HCT116 (cell line): ENCODE results near the gene C4orf51. TPM values are rescaled to one million over a fixed set of nuclear protein-coding genes. Genes with fewer than 3 reads are reported as not detected.

Source experiments
- ATAC-seq: fragments of 200-7000 bp; cut with Tn5 transposase; 2 replicates; pipeline ENCODE4 v1.9.1; 2020; ENCODE audit warnings: mild to moderate bottlenecking, moderate library complexity
- BruUV-seq: library from RNA; stranded (reverse); fragments of 400-500 nt; replicated peaks from 2 replicates; lab custom pipeline; 2021; lab: Mats Ljungman, UMichigan
- CTCF ChIA-PET: fragments of 300-600 bp; sonication (Branson Sonifier 250); formaldehyde crosslinking; loops from one replicate; lab custom pipeline; 2021; ENCODE audit warnings: antibody characterized with exemption; lab: Charles Lee
- POLR2A ChIA-PET: fragments of 300-600, 350-600 bp; sonication (Branson Sonifier 250); formaldehyde crosslinking; loops from one replicate; lab custom pipeline; 2021; ENCODE audit warnings: antibody characterized with exemption; lab: Charles Lee
- RAD21 ChIA-PET, 2 experiments: fragments of 300-600 bp; sonication (Branson Sonifier 250); formaldehyde crosslinking; loops; one replicate each; lab custom pipeline; 2023; ENCODE audit warnings: low total read pairs in 2 of 2; ENCODE audit not compliant: uncharacterized antibody in 2 of 2, unreplicated experiment in 2 of 2, low non-redundant PET in 1 of 2; lab: Charles Lee
- DNase-seq: peaks from one replicate; pipeline ENCODE4 v3.0.0-alpha.2; 2010; ENCODE audit warnings: low read depth, low spot score
- H2AFZ ChIP-seq: fragments of 200-600 bp; shearing (Covaris generic), sonication (generic); 2 replicates; pipeline ENCODE4 v1.6.1; 2017; ENCODE audit warnings: low read depth, mixed run types, mixed read lengths, antibody characterized with exemption, low read length; ENCODE audit not compliant: poor library complexity, severe bottlenecking
- H3K27ac ChIP-seq: 2 replicates; pipeline ENCODE4 v1.5.1; 2012; ENCODE audit warnings: low read depth, low read length
- H3K27me3 ChIP-seq: fragments of 200-600 bp; sonication (generic); 2 replicates; pipeline ENCODE4 v1.6.1; 2016; ENCODE audit warnings: mixed run types, low read length, mixed read lengths; ENCODE audit not compliant: insufficient read depth
- H3K36me3 ChIP-seq, 2 experiments: fragments of 200-500 bp in 1 of 2; fragments of 200-600 bp in 1 of 2; sonication (Bioruptor generic) in 1 of 2; sonication (generic) in 1 of 2; 2 replicates each; pipeline versions ENCODE4 v1.5.1 to v1.6.1; 2014 to 2016; ENCODE audit warnings: low read length in 2 of 2, inconsistent platforms in 1 of 2, mixed read lengths in 1 of 2, mixed run types in 1 of 2; ENCODE audit not compliant: insufficient read depth in 2 of 2, control insufficient read depth in 1 of 2
- H3K4me1 ChIP-seq, 2 experiments: fragments of 200-600 bp in 1 of 2; sonication (generic) in 1 of 2; 2 replicates each; pipeline versions ENCODE4 v1.5.1 to v1.6.1; 2012 to 2017; ENCODE audit warnings: low read length in 2 of 2, inconsistent platforms in 1 of 2, mild to moderate bottlenecking in 1 of 2, mixed read lengths in 1 of 2, mixed run types in 1 of 2, moderate library complexity in 1 of 2; ENCODE audit not compliant: insufficient read depth in 2 of 2, control insufficient read depth in 1 of 2
- H3K4me2 ChIP-seq: fragments of 200-600 bp; sonication (generic); 2 replicates; pipeline ENCODE4 v1.6.1; 2017; ENCODE audit warnings: mixed run types, low read length, mixed read lengths
- H3K4me3 ChIP-seq, 2 experiments: fragments of 200-600 bp in 1 of 2; sonication (generic) in 1 of 2; replicated peaks in 1 of 2; 2 replicates each; pipeline ENCODE4 v1.5.1; 2011 to 2016; ENCODE audit warnings: low read length in 2 of 2, control low read depth in 1 of 2, low read depth in 1 of 2, mild to moderate bottlenecking in 1 of 2, mixed read lengths in 1 of 2, mixed run types in 1 of 2
- H3K79me2 ChIP-seq: fragments of 200-600 bp; sonication (generic); 2 replicates; pipeline ENCODE4 v1.6.1; 2017; ENCODE audit warnings: mild to moderate bottlenecking, mixed run types, low read length, moderate library complexity, mixed read lengths; ENCODE audit not compliant: insufficient read depth
- H3K9ac ChIP-seq: fragments of 200-600 bp; sonication (generic); 2 replicates; pipeline ENCODE4 v1.6.1; 2016; ENCODE audit warnings: low read length, mixed read lengths
- H3K9me2 ChIP-seq: fragments of 200-600 bp; sonication (generic), shearing (Covaris generic); 2 replicates; pipeline ENCODE4 v1.6.1; 2017; ENCODE audit warnings: mixed run types, mild to moderate bottlenecking, moderate library complexity; ENCODE audit not compliant: insufficient read depth
- H3K9me3 ChIP-seq, 2 experiments: fragments of 200-500 bp in 1 of 2; fragments of 200-600 bp in 1 of 2; sonication (Bioruptor generic) in 1 of 2; sonication (generic) in 1 of 2; 2 replicates each; pipeline ENCODE4 v1.6.1; 2014 to 2017; ENCODE audit warnings: low read length in 2 of 2, mixed read lengths in 2 of 2, inconsistent platforms in 1 of 2, low read depth in 1 of 2, mild to moderate bottlenecking in 1 of 2, mixed run types in 1 of 2, moderate library complexity in 1 of 2; ENCODE audit not compliant: control insufficient read depth in 1 of 2, insufficient read depth in 1 of 2
- H4K20me1 ChIP-seq: fragments of 200-600 bp; sonication (generic), shearing (Covaris generic); 2 replicates; pipeline ENCODE4 v1.6.1; 2017; ENCODE audit warnings: mixed run types, mild to moderate bottlenecking, moderate library complexity; ENCODE audit not compliant: insufficient read depth
- ATF3 ChIP-seq: IDR thresholded peaks from 2 replicates; pipeline ENCODE4 v1.6.1; 2012
- CTCF ChIP-seq, 3 experiments: fragments of 200-600 bp in 1 of 3; sonication (generic) in 1 of 3; IDR thresholded peaks in 2 of 3; conservative IDR thresholded peaks in 1 of 3; 2 replicates each; pipeline ENCODE4 v1.5.1; 2012 to 2017; ENCODE audit warnings: low read depth in 2 of 3, low read length in 2 of 3, antibody characterized with exemption in 1 of 3, borderline replicate concordance in 1 of 3, control low read depth in 1 of 3, mild to moderate bottlenecking in 1 of 3, mixed read lengths in 1 of 3, mixed run types in 1 of 3, moderate library complexity in 1 of 3; ENCODE audit not compliant: insufficient read depth in 1 of 3
- EGR1 ChIP-seq: IDR thresholded peaks from 2 replicates; pipeline ENCODE4 v1.6.1; 2012; ENCODE audit warnings: low read depth
- EZH2 ChIP-seq: fragments of 200-600 bp; sonication (generic); IDR thresholded peaks from 2 replicates; pipeline ENCODE4 v1.6.1; 2017; ENCODE audit warnings: antibody characterized with exemption, mixed run types
- FOSL1 ChIP-seq: IDR thresholded peaks from 2 replicates; pipeline ENCODE4 v1.6.1; 2012; ENCODE audit warnings: low read depth
- JUND ChIP-seq: IDR thresholded peaks from 2 replicates; pipeline ENCODE4 v1.6.1; 2012
- MAX ChIP-seq: IDR thresholded peaks from 2 replicates; pipeline ENCODE4 v1.6.1; 2012
- POLR2A ChIP-seq: IDR thresholded peaks from 2 replicates; pipeline ENCODE4 v1.7.0; 2011; ENCODE audit warnings: borderline replicate concordance; ENCODE audit not compliant: insufficient read depth, insufficient read length; ENCODE audit errors: extremely low read depth
- REST ChIP-seq: IDR thresholded peaks from 2 replicates; pipeline ENCODE4 v1.6.1; 2012; ENCODE audit warnings: low read depth
- SIN3A ChIP-seq: IDR thresholded peaks from 2 replicates; pipeline ENCODE4 v1.6.1; 2012; ENCODE audit warnings: low read depth
- SRF ChIP-seq: IDR thresholded peaks from 2 replicates; pipeline ENCODE4 v1.6.1; 2012; ENCODE audit warnings: low read depth
- YY1 ChIP-seq: IDR thresholded peaks from 2 replicates; pipeline ENCODE4 v1.6.1; 2011; ENCODE audit warnings: low read length, low read depth, moderate library complexity, mild to moderate bottlenecking; ENCODE audit not compliant: insufficient replicate concordance; ENCODE audit errors: extremely low read depth
- ZFX ChIP-seq: fragments of 450-650 bp; IDR thresholded peaks from 2 replicates; pipeline ENCODE4 v1.6.1; 2017
- intact Hi-C: fragments of 100-400 bp; cut with micrococcal nuclease; formaldehyde crosslinking; loops from 2 replicates; pipeline ENCODE4 v1.10.0; 2022
- total RNA-seq: library from RNA; stranded (reverse); gene quantifications from one replicate; pipeline ENCODE4 v1.2.1, GENCODE V29; 2021; ENCODE audit not compliant: unreplicated experiment

The C4orf51 gene
- total RNA-seq, 1 experiment from 2014 or later, result not detected

GRCh38 chr4:145776208-145776607, 96.3 kb downstream of the C4orf51 start:
- intact Hi-C loops, result no loop called here
- BruUV-seq, result no TSS peak
- Histone ChIP-seq H2AFZ (no peak overlapping the region), H4K20me1 (no peaks in the 10 kb centered on the region), H3K27ac (no peak overlapping the region), H3K4me3 (no peak overlapping the region), H3K4me1 (no peaks in the 10 kb centered on the region), H3K9me3 (no peaks in the 10 kb centered on the region), H3K36me3 (peaks cover 5 to 7% of the 10 kb centered on the region in 2 experiments; a peak in 2 of 4 replicates), H3K4me2 (no peak overlapping the region), H3K27me3 (no peaks in the 10 kb centered on the region), H3K79me2 (no peaks in the 10 kb centered on the region), H3K9me2 (no peaks in the 10 kb centered on the region), H3K9ac (no peak overlapping the region)
- no peak for DNase-seq
- ChIA-PET RAD21 (no interaction called here), POLR2A (interaction anchor here (0.6 kb wide), 1 partner anchor 52 kb away, joined by 3 read pairs; no protein-coding TSS in a partner anchor), CTCF (no interaction called here)
- ATAC-seq, result no peak
- TF ChIP-seq EZH2, result no peak
- no peak for TF ChIP-seq SIN3A
- TF ChIP-seq MAX, result no peak

GRCh38 chr4:145779319-145779801, 99.4 kb downstream of the C4orf51 start:
- Histone ChIP-seq H3K9ac (no peak overlapping the region), H3K4me3 (no peak overlapping the region), H3K79me2 (no peaks in the 10 kb centered on the region), H3K4me2 (no peak overlapping the region), H4K20me1 (no peaks in the 10 kb centered on the region), H3K9me2 (no peaks in the 10 kb centered on the region), H3K27ac (no peak overlapping the region), H3K9me3 (no peaks in the 10 kb centered on the region), H3K4me1 (no peaks in the 10 kb centered on the region), H2AFZ (no peak overlapping the region), H3K36me3 (peaks cover 0 to 3% of the 10 kb centered on the region in 2 experiments; a peak in 1 of 4 replicates), H3K27me3 (no peaks in the 10 kb centered on the region)
- POLR2A ChIA-PET, result no interaction called here
- DNase-seq (no peak), ATAC-seq (no peak)
- CTCF ChIA-PET, result no interaction called here
- BruUV-seq, result no TSS peak
- intact Hi-C loops, result no loop called here
- RAD21 ChIA-PET, result no interaction called here
- no peak for TF ChIP-seq EZH2
- no peak for TF ChIP-seq SRF
- no peak for TF ChIP-seq ATF3
- no peak for TF ChIP-seq MAX
- TF ChIP-seq CTCF (IDR thresholded peaks at IDR 0.05 in 2 of 3, conservative IDR thresholded peaks at IDR 0.05 in 1 of 3; ENCODE audit: borderline replicate concordance in 1 of 3, insufficient read depth in 1 of 3, low read depth in 2 of 3, low read length in 2 of 3), result no peak
- no peak for TF ChIP-seq YY1
- TF ChIP-seq REST, result no peak
- TF ChIP-seq JUND, result no peak
- TF ChIP-seq EGR1, result no peak
- TF ChIP-seq POLR2A, result no peak
- TF ChIP-seq FOSL1, result no peak
- TF ChIP-seq ZFX, result no peak
